COLO829 (cell line): Measurements from ENCODE around the gene DLG5.

Experiments used
- DNase-seq: peaks from one replicate; pipeline ENCODE4 v3.0.0; 2012; ENCODE audit warnings: low spot score

The DLG5 gene

GRCh38 chr10:77819210-77820112 lies 107.1 kb downstream of the DLG5 start:
- DNase-seq = no peak

- DNase-seq = no peak
Measured at GRCh38 chr10:77818378-77818777, 108.2 kb downstream of the DLG5 start.

GRCh38 chr10:77817541-77817940 lies 109.0 kb downstream of the DLG5 start:
- no peak for DNase-seq

GRCh38 chr10:77816311-77816710 lies 110.2 kb downstream of the DLG5 start:
- DNase-seq = no peak

GRCh38 chr10:77812741-77813140 lies 113.8 kb downstream of the DLG5 start:
- DNase-seq = no peak

GRCh38 chr10:77811831-77812430 lies 114.6 kb downstream of the DLG5 start:
- no peak for DNase-seq

GRCh38 chr10:77810446-77811335 lies 115.9 kb downstream of the DLG5 start:
- no peak for DNase-seq

GRCh38 chr10:77809336-77809735 lies 117.2 kb downstream of the DLG5 start:
- DNase-seq = no peak

GRCh38 chr10:77807706-77808105 lies 118.8 kb downstream of the DLG5 start:
- no peak for DNase-seq

GRCh38 chr10:77806511-77807157 lies 119.9 kb downstream of the DLG5 start:
- no peak for DNase-seq

GRCh38 chr10:77805676-77806075 lies 120.9 kb downstream of the DLG5 start:
- DNase-seq = no peak

- no peak for DNase-seq
Measured at GRCh38 chr10:77804371-77804770, 122.2 kb downstream of the DLG5 start.

- no peak for DNase-seq
Measured at GRCh38 chr10:77801474-77802161, 124.9 kb downstream of the DLG5 start.

GRCh38 chr10:77800738-77801266 lies 125.8 kb downstream of the DLG5 start:
- DNase-seq = no peak

GRCh38 chr10:77800320-77800719 lies 126.2 kb downstream of the DLG5 start:
- no peak for DNase-seq

GRCh38 chr10:77799352-77799751 lies 127.2 kb downstream of the DLG5 start:
- DNase-seq = no peak

GRCh38 chr10:77798940-77799339 lies 127.6 kb downstream of the DLG5 start:
- DNase-seq = peak; percentile 1

- DNase-seq = no peak
Measured at GRCh38 chr10:77796311-77796915, 130.1 kb downstream of the DLG5 start.

- no peak for DNase-seq
Measured at GRCh38 chr10:77795426-77796055, 131.0 kb downstream of the DLG5 start.
